Hepatocyte (in vitro differentiated cells): ENCODE data around the gene PNPLA4.

Experiments
- CTCF ChIP-seq: fragments of 200-600 bp; sonication (generic); IDR thresholded peaks from 2 replicates; pipeline ENCODE4 v1.5.1; 2016; ENCODE audit warnings: antibody characterized with exemption, mild to moderate bottlenecking; ENCODE audit not compliant: poor library complexity
- EZH2 ChIP-seq: fragments of 200-600 bp; sonication (generic); IDR thresholded peaks from 2 replicates; pipeline ENCODE4 v1.6.1; 2016; ENCODE audit warnings: antibody characterized with exemption, mild to moderate bottlenecking, borderline replicate concordance
- EZH2phosphoT487 ChIP-seq: fragments of 200-600 bp; sonication (generic); IDR thresholded peaks from one replicate; pipeline ENCODE4 v1.6.1; 2018; ENCODE audit warnings: antibody characterized with exemption, mild to moderate bottlenecking, low read depth, moderate library complexity; ENCODE audit not compliant: unreplicated experiment, severe bottlenecking

GRCh38 chrX:7891928-7892327, 35.3 kb downstream of the PNPLA4 start:
- TF ChIP-seq CTCF, result no peak
- TF ChIP-seq EZH2phosphoT487, result no peak
- TF ChIP-seq EZH2, result no peak
